GM18511 (cell line): ENCODE results near the gene BTBD16.

Source experiments
- ATAC-seq: cut with Tn5 transposase; IDR thresholded peaks from one replicate; pipeline ENCODE4 v1.9.1; 2021; ENCODE audit warnings: mild to moderate bottlenecking, moderate library complexity; ENCODE audit not compliant: unreplicated experiment

Gene BTBD16

DNA sequence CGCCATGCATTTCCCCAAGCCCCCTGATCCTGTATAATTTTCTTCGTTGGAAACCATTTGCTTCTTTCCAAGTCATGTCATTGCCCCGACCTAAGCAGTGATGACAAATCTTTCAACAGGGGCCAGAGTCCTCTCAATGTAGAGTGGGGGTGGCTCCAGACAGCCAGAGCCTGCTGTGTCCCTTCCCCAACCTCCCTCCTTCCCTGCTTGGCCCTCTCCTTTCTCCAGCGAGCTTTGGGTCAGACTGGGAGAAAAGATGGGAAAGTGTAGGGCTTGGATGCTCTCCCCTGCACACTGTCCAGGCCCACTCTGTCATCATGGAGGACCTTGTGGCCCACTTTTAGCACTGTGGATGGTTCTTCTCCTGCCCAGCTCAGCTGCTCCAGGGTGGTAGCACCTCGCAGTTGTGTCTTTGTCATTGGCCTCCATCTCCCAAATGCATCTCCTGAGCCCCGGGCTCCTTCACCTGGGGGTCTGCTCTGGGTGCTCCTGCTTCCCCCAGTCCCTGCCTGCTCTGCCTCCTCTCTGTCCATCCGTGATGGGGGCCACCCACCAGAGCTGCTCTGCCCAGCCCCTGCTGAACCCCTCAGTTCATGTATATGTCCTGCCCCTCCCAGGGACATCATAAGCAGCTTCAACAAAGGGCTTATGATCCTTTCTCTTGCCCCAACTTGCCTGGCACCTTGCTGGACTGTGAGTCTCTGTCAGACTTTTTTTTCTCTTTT, 37.5 kb downstream of the BTBD16 start:
- ATAC-seq, result no peak

- no peak for ATAC-seq
Observed at GRCh38 chr10:122310311-122311050, 39.4 kb downstream of the BTBD16 start.

DNA sequence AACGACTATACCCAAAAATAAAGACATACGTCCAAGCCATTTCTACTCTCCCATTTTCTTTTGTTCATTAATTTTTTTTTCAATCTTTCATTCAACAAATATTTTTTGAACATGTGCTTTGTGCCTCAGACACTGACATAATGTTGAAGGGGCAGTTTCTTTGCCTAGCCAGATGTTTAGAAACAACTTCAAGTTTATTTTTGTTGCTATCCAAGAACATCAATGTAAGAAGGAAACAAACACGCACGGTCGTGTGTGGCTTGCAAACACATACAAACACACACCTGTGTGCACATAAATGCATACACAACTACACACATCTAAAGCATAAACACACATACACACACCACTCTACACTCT, 39.9 kb downstream of the BTBD16 start:
- no peak for ATAC-seq

GRCh38 chr10:122311716-122312115, 40.6 kb downstream of the BTBD16 start:
- no peak for ATAC-seq

- no peak for ATAC-seq
Observed at GRCh38 chr10:122316224-122316884, 45.3 kb downstream of the BTBD16 start.

GRCh38 chr10:122321960-122322359, 50.9 kb downstream of the BTBD16 start:
- ATAC-seq, result no peak

- ATAC-seq, result no peak
Observed at GRCh38 chr10:122323189-122323588, 52.1 kb downstream of the BTBD16 start.

DNA sequence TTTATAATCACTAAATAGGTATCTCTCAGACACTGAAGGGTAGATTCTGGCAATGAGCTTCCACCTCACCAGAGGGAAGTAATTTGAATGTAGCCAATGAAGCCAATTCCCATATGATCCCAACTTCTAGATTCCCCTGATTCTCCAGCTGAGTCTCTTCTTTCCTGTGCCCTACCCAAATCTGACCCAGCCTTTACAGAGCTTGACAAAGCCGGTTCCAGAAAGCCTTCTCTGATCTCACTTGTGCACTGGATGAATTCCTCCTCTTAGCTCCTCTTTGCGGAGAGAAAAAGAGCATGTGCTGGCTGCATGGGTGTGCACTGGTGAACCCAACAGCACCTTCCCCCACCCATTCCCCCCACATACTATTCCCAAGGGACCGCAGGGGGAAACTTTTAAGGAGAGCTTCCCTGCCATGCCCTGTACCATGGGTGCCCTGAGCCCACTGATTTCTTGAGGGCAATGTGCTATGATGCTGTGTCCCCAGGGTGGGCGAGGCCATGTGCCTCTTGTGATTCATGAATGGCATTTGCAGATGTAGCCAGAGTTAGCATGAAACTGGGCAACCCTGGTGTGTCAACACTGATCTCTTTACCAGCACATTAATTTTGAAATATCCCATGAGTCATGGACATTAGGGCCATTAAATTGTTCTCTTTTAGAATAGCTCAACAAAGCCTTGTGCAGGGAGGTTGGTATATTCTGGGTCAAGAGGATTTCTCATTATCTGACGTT, 53.0 kb downstream of the BTBD16 start:
- no peak for ATAC-seq

- no peak for ATAC-seq
Observed at GRCh38 chr10:122325235-122325634, 54.1 kb downstream of the BTBD16 start.

DNA sequence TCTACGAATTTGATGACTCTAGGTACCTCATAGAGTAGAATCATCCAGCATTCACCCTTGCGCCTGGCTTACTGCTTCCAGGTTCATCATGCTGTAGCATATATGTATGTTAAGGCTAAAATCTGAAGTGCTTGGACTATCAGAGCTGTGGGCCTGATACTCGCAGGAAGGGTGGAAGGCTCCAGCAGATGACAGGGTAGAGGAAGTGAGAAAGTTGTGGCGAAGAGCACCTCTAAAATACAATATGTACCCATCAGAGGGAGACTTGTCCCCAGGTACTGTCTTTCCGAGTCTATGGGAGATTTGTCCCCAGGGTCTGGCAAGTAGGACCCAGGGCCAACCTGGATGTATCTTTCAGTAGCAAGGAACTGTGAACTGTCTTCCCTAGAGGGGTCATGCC, 55.3 kb downstream of the BTBD16 start:
- peak; percentile 63 for ATAC-seq

DNA sequence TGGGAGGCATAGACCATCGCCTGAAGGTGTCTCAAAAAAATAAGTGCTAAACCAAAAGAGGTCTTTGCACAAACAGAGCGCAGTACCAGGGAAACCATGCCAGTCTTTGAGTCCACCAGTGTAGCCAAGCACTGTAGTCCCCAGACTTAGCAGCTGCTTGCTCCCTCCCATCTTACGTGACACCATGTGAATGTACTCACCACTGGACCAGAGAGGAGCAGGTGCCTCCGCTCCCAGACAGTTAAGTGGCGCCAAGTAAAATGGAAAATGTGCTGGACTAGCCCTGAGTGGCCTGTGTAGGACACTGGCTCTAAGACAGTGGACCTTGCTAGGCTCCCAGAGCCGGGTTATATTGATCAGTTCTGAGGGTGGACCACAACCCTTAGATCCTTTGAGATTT, 55.7 kb downstream of the BTBD16 start:
- no peak for ATAC-seq

- ATAC-seq, result no peak
Observed at GRCh38 chr10:122327237-122328206, 56.4 kb downstream of the BTBD16 start.

GRCh38 chr10:122328676-122329075, 57.6 kb downstream of the BTBD16 start:
- ATAC-seq, result no peak

DNA sequence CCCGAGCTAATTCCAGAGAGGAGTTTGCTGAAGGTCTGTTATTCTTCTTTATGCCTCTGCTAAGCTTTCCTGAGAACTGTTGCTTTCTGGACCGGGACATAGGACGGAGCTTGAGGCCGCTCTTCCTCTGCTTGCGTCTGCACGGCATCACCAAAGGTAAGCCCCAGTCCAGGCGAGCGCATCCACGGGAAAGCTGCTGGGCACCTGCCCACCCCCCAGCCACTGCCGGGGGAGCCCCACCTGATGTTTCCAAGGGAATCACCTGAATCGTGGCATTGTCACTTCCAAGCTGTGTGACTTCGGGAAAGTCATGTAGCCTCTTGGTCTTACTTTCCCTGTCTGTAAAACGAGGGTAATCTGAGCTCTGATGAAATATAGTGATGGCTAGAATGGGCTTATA, 58.3 kb downstream of the BTBD16 start:
- ATAC-seq, result no peak

DNA sequence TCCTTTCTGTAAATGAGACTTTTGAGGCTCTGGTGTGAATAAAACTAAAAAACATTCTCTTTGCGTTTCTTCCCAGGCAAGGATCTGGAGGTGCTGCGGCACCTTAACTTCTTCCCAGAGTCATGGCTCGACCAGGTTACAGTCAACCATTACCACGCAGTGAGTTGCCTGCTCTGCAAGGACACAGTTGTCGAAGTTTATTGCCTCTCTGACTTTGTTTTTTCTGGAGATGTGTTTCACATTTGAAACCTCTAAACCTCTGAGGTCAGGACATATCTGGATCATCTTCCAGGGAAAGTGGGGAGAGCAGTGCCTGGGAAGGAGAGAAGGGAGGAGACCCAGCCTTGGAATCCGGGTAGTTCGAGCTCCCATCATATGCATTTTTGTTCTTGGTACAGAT, 60.0 kb downstream of the BTBD16 start:
- no peak for ATAC-seq

DNA sequence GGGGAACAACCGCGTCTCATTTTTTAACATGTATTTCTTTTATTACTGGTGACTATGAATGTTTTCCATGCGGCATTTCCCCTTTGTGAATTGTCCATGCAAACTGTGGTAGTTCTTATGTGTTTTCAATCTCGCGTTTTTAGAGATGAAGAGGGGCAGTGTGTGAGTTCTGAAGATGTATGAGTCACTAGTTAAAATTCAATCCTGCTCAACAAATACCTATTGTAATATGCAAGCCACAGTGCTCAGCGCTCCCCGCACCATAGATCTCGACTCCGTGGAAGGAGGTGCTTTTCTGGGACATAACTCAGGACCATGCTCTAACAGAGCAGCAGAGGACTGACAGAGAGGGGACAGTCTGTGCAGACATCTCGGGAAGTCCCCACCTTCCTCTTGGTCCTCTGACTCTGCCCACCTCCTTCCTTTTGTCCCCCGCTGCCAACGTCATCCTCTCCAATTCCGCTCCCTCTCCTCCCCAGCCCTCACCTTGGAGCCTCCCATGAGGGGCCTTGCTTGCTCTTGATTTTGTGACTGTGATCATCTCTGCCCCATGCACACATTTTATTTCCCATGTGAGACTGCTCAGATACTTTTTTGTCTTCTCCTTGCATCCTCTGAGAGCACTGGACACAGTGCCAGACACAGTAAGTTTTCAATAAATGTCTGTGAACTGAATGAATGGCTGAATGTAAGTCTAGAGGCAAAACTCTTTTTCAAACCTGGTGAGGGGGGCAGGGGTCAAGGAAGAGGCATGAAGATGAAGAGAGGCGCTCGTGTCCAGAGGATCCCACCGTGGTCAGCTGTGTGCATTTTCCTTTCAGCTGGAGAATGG, 60.7 kb downstream of the BTBD16 start:
- no peak for ATAC-seq

GRCh38 chr10:122333037-122333436, 61.9 kb downstream of the BTBD16 start:
- peak; percentile 69 for ATAC-seq

DNA sequence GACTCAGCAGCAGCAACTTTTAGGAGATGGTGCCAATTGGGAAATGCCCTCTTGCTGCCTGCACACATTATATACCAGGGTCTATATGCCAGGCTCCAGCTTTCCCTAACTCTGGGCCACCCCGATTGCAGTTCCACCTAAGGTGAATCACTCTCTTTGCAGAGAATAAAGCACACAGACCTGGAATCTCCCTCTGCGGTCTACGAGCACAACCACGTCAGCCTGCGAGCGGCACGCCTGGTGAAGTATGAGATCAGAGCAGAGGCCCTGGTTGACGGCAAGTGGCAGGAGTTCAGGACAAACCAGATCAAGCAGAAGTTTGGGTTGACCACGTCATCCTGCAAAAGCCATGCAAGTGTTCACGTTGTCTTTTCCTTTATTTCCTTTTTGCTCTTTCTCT, 65.2 kb downstream of the BTBD16 start:
- ATAC-seq, result no peak

- no peak for ATAC-seq
Observed at GRCh38 chr10:122336961-122337360, 65.9 kb downstream of the BTBD16 start.
